GM23338 (cell line): ENCODE results near the gene ZNF185.

Source experiments
- CTCF ChIP-seq, 2 experiments: fragments of 200-600 bp in 1 of 2; sonication (generic) in 1 of 2; conservative IDR thresholded peaks; 2 replicates each; pipeline versions ENCODE4 v1.5.1 to v1.6.1; 2016 to 2017; ENCODE audit warnings: antibody characterized with exemption in 2 of 2, low read depth in 2 of 2, mild to moderate bottlenecking in 2 of 2, moderate library complexity in 1 of 2
- EZH2 ChIP-seq: fragments of 200-600 bp; sonication (generic); IDR thresholded peaks from one replicate; pipeline ENCODE4 v1.8.0; 2017; ENCODE audit warnings: antibody characterized with exemption, mild to moderate bottlenecking, low read depth; ENCODE audit not compliant: unreplicated experiment

GRCh38 chrX:152905081-152905420 is 7.2 kb downstream of the ZNF185 start:
- TF ChIP-seq CTCF (conservative IDR thresholded peaks at IDR 0.05; ENCODE audit: low read depth in 2 of 2) (no peak), EZH2 (no peak)
